Measurements from ENCODE around the gene GRAMD1B.

Gene GRAMD1B

GRCh38 chr11:123407996-123408597, 22.0 kb upstream of the GRAMD1B start:
- H3K9me3 ChIP-seq: no peaks in the 10 kb centered on the region
- TF ChIP-seq CTCF (IDR thresholded peaks at IDR 0.05; ENCODE audit: low read depth, low read length): no peak
- no peaks in the 10 kb centered on the region for H3K27me3 ChIP-seq
- H3K4me1 ChIP-seq: peaks cover 28% of the 10 kb centered on the region
- H3K36me3 ChIP-seq: no peaks in the 10 kb centered on the region
- no peak for DNase-seq
- no peak overlapping the region for H3K4me3 ChIP-seq (ENCODE audit: low read depth, low read length)

- H3K9me3 ChIP-seq: no peaks in the 10 kb centered on the region
- H3K4me3 ChIP-seq (ENCODE audit: low read depth, low read length): no peak overlapping the region
- DNase-seq: no peak
- H3K36me3 ChIP-seq: no peaks in the 10 kb centered on the region
- peaks cover 27% of the 10 kb centered on the region for H3K4me1 ChIP-seq
- H3K27me3 ChIP-seq: no peaks in the 10 kb centered on the region
- no peak for TF ChIP-seq CTCF (IDR thresholded peaks at IDR 0.05; ENCODE audit: low read depth, low read length)
These were observed 21.2 kb upstream of the GRAMD1B start for GRCh38 chr11:123408619-123409455.

GRCh38 chr11:123409456-123410217, 20.4 kb upstream of the GRAMD1B start:
- Histone ChIP-seq H3K4me3 (ENCODE audit: low read depth, low read length) (no peak overlapping the region), H3K9me3 (no peaks in the 10 kb centered on the region), H3K36me3 (no peaks in the 10 kb centered on the region), H3K27me3 (no peaks in the 10 kb centered on the region), H3K4me1 (peaks cover 19% of the 10 kb centered on the region)
- DNase-seq: peak; percentile 39
- no peak for TF ChIP-seq CTCF (IDR thresholded peaks at IDR 0.05; ENCODE audit: low read depth, low read length)

- H3K27me3 ChIP-seq: no peaks in the 10 kb centered on the region
- DNase-seq: no peak
- no peak overlapping the region for H3K4me3 ChIP-seq (ENCODE audit: low read depth, low read length)
- H3K9me3 ChIP-seq: no peaks in the 10 kb centered on the region
- no peak for TF ChIP-seq CTCF (IDR thresholded peaks at IDR 0.05; ENCODE audit: low read depth, low read length)
- peaks cover 17% of the 10 kb centered on the region for H3K4me1 ChIP-seq
- no peaks in the 10 kb centered on the region for H3K36me3 ChIP-seq
These were observed 19.9 kb upstream of the GRAMD1B start for GRCh38 chr11:123410218-123410549.

GRCh38 chr11:123413636-123414035, 16.4 kb upstream of the GRAMD1B start:
- Histone ChIP-seq H3K4me3 (ENCODE audit: low read depth, low read length) (no peak overlapping the region), H3K36me3 (no peaks in the 10 kb centered on the region), H3K9me3 (no peaks in the 10 kb centered on the region), H3K4me1 (peaks cover 13% of the 10 kb centered on the region), H3K27me3 (no peaks in the 10 kb centered on the region)
- no peak for DNase-seq
- TF ChIP-seq CTCF (IDR thresholded peaks at IDR 0.05; ENCODE audit: low read depth, low read length): no peak
